Measurements from ENCODE around the gene SCTR. TPM values are rescaled to one million over a fixed set of nuclear protein-coding genes. Genes with fewer than 3 reads are reported as not detected.

SCTR gene
- polyA plus RNA-seq, 3 donors: not detected

DNA sequence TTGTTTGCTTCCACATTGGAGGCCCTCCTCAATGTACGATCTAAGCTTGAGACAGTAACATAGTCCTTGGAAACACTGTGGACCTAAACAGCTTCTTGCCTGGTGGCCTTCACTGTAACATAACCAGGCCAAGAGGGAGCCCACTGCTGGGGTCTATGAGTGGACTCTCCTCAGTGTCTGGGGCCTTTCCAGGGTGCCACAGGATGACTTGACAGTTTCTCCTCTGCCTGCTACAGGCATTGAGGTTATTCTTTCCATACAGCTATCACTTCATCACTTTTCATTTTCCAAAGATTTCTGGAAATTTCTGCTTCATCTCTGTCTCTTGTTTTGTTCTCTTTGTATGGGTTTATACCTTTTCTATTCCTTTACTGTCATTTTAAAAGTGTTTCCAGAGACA, 11.3 kb downstream of the SCTR start:
- intact Hi-C loops (cut with micrococcal nuclease): no loop called here
- H3K27me3 Mint-ChIP-seq (ENCODE audit: low read depth in 3 of 3): peaks cover 8 to 21% (median 9%) of the 10 kb centered on the region in 3 donors
- no peaks in the 10 kb centered on the region for H3K36me3 ChIP-seq (replicated peaks in 1 of 2; ENCODE audit: control insufficient read depth in 1 of 2, insufficient read depth in 2 of 2, low read length in 2 of 2)

DNA sequence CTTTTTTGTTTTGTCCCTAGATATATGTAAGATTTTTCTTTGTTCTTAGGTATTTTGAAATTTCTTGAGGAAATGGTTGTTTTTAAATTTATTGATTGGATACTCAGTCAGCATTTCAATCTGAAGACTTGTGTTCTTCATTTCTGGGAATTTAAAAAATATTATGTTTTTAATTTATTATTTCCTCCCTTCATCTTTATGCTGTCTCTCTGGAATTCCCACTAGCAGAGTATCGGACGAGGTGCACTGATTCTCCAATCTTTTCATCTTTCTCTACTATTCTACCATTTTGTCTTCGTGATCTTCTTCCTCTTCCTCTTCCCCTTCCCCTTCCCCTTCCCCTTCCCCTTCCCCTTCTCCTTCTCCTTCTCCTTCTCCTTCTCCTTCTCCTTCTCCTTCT, 12.3 kb downstream of the SCTR start:
- Mint-ChIP-seq H3K4me1 (no peaks in the 10 kb centered on the region), H3K36me3 (no peaks in the 10 kb centered on the region), H3K9me3 (no peaks in the 10 kb centered on the region), H3K27ac (no peak overlapping the region), H3K27me3 (ENCODE audit: low read depth in 3 of 3) (peaks cover 4 to 21% (median 9%) of the 10 kb centered on the region in 3 donors), H3K4me3 (no peak overlapping the region)
- no peak overlapping the region for H3K9ac ChIP-seq (ENCODE audit: insufficient read depth, low read length, poor library complexity, severe bottlenecking)
- no peak overlapping the region for H3K4me3 ChIP-seq (replicated peaks in 1 of 3; ENCODE audit: low read depth in 2 of 3, low read length in 3 of 3)
- DNase-seq: no peak
- H3K9me3 ChIP-seq (replicated peaks in 1 of 2; ENCODE audit: control insufficient read depth in 1 of 2, insufficient read depth in 1 of 2, low read length in 2 of 2): no peaks in the 10 kb centered on the region
- no peaks in the 10 kb centered on the region for H3K4me1 ChIP-seq (ENCODE audit: control insufficient read depth in 1 of 2, insufficient read depth in 2 of 2, low read length in 2 of 2)
- TF ChIP-seq, protein P1, sequence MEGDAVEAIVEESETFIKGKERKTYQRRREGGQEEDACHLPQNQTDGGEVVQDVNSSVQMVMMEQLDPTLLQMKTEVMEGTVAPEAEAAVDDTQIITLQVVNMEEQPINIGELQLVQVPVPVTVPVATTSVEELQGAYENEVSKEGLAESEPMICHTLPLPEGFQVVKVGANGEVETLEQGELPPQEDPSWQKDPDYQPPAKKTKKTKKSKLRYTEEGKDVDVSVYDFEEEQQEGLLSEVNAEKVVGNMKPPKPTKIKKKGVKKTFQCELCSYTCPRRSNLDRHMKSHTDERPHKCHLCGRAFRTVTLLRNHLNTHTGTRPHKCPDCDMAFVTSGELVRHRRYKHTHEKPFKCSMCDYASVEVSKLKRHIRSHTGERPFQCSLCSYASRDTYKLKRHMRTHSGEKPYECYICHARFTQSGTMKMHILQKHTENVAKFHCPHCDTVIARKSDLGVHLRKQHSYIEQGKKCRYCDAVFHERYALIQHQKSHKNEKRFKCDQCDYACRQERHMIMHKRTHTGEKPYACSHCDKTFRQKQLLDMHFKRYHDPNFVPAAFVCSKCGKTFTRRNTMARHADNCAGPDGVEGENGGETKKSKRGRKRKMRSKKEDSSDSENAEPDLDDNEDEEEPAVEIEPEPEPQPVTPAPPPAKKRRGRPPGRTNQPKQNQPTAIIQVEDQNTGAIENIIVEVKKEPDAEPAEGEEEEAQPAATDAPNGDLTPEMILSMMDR (IDR thresholded peaks at IDR 0.05): no peak
- H2AFZ ChIP-seq (ENCODE audit: insufficient read depth, low read depth, low read length, poor library complexity, severe bottlenecking): no peak overlapping the region
- no peaks in the 10 kb centered on the region for H3K36me3 ChIP-seq (replicated peaks in 1 of 2; ENCODE audit: control insufficient read depth in 1 of 2, insufficient read depth in 2 of 2, low read length in 2 of 2)
- H4K20me1 ChIP-seq (ENCODE audit: insufficient read depth, low read length): no peaks in the 10 kb centered on the region
- no peak overlapping the region for H3K4me2 ChIP-seq (replicated peaks; ENCODE audit: extremely low read depth, low read length, poor library complexity, severe bottlenecking)
- whole genome bisulfite sequencing (ENCODE audit: insufficient coverage): 100% methylated on average over 1 of the region's 3 CpGs
- peaks cover 0 to 2% of the 10 kb centered on the region in 2 donors for H3K27me3 ChIP-seq (ENCODE audit: control insufficient read depth in 2 of 2, insufficient read depth in 2 of 2, low read length in 2 of 2)
- intact Hi-C loops (cut with micrococcal nuclease): no loop called here
- H3K27ac ChIP-seq (ENCODE audit: low read depth in 1 of 2, low read length in 2 of 2): no peak overlapping the region
- H3K79me2 ChIP-seq (ENCODE audit: insufficient read depth, low read length): no peaks in the 10 kb centered on the region

More for the DNA sequence above, 11.3 kb downstream of the SCTR start:
- Histone ChIP-seq H3K9ac (ENCODE audit: insufficient read depth, low read length, poor library complexity, severe bottlenecking) (no peak overlapping the region), H3K79me2 (ENCODE audit: insufficient read depth, low read length) (no peaks in the 10 kb centered on the region), H3K4me1 (ENCODE audit: control insufficient read depth in 1 of 2, insufficient read depth in 2 of 2, low read length in 2 of 2) (no peaks in the 10 kb centered on the region), H3K27ac (ENCODE audit: low read depth in 1 of 2, low read length in 2 of 2) (no peak overlapping the region), H3K4me3 (replicated peaks in 1 of 3; ENCODE audit: low read depth in 2 of 3, low read length in 3 of 3) (no peak overlapping the region), H2AFZ (ENCODE audit: insufficient read depth, low read depth, low read length, poor library complexity, severe bottlenecking) (no peak overlapping the region), H3K4me2 (replicated peaks; ENCODE audit: extremely low read depth, low read length, poor library complexity, severe bottlenecking) (no peak overlapping the region), H3K9me3 (replicated peaks in 1 of 2; ENCODE audit: control insufficient read depth in 1 of 2, insufficient read depth in 1 of 2, low read length in 2 of 2) (no peaks in the 10 kb centered on the region), H4K20me1 (ENCODE audit: insufficient read depth, low read length) (no peaks in the 10 kb centered on the region), H3K27me3 (ENCODE audit: control insufficient read depth in 2 of 2, insufficient read depth in 2 of 2, low read length in 2 of 2) (peaks cover 0 to 2% of the 10 kb centered on the region in 2 donors)
- Mint-ChIP-seq H3K4me1 (peaks cover 2% of the 10 kb centered on the region), H3K4me3 (no peak overlapping the region), H3K27ac (no peak overlapping the region), H3K9me3 (peaks cover 0 to 1% (median 0%) of the 10 kb centered on the region in 7 donors), H3K36me3 (no peaks in the 10 kb centered on the region)
- TF ChIP-seq, protein P1 (IDR thresholded peaks at IDR 0.05): no peak
- 100% methylated on average over 1 of the region's 1 CpG for WGBS (ENCODE audit: insufficient coverage)
- no peak for DNase-seq

Measured in CD14-positive monocyte (primary cell).